Esophagus squamous epithelium (tissue), 5 donors: ENCODE results near the gene QRICH1. TPM values are rescaled to one million over a fixed set of nuclear protein-coding genes. Genes with fewer than 3 reads are reported as not detected.

ENCODE experiments used
- DNase-seq: peaks from one replicate; lab custom pipeline; 2025; lab: John Stamatoyannopoulos, UW
- H3K27ac ChIP-seq, 4 donors: fragments of 200-600 bp; sonication (generic); one replicate each; pipeline ENCODE4 v1.5.1; 2016 to 2019; ENCODE audit warnings: mild to moderate bottlenecking in 1 of 4
- H3K27me3 ChIP-seq, 4 donors: fragments of 200-600 bp; sonication (generic); 1 replicate in 3 of 4; 2 replicates in 1 of 4; pipeline versions ENCODE4 v1.5.1 to v1.6.0; 2017 to 2021; ENCODE audit warnings: antibody characterized with exemption in 1 of 4
- H3K36me3 ChIP-seq, 3 donors: fragments of 200-600 bp; sonication (generic); one replicate each; pipeline ENCODE4 v1.5.1; 2016 to 2019
- H3K4me1 ChIP-seq, 3 donors: fragments of 200-600 bp; sonication (generic); one replicate each; pipeline ENCODE4 v1.5.1; 2017 to 2019
- H3K4me3 ChIP-seq, 4 donors: fragments of 200-600 bp; sonication (generic); 1 replicate in 3 of 4; 2 replicates in 1 of 4; pipeline ENCODE4 v1.5.1; 2016 to 2019; ENCODE audit warnings: mild to moderate bottlenecking in 2 of 4, moderate library complexity in 1 of 4
- H3K9me3 ChIP-seq, 3 donors: fragments of 200-600 bp; sonication (generic); one replicate each; pipeline ENCODE4 v1.5.1; 2016 to 2019
- CTCF ChIP-seq, 6 experiments: fragments of 450-650 bp in 4 of 6; fragments of 200-600 bp in 2 of 6; sonication (generic) in 2 of 6; IDR thresholded peaks; one replicate each; pipeline ENCODE4 v1.5.1; 2016 to 2019; ENCODE audit warnings: antibody characterized with exemption in 6 of 6, mild to moderate bottlenecking in 4 of 6, moderate library complexity in 4 of 6
- POLR2A ChIP-seq, 4 donors: fragments of 450-650 bp; IDR thresholded peaks; one replicate each; pipeline ENCODE4 v1.6.1; 2017; ENCODE audit warnings: antibody characterized with exemption in 4 of 4, mild to moderate bottlenecking in 4 of 4, moderate library complexity in 3 of 4
- WGBS, 2 donors: methylation state at CpG; one replicate each; pipeline ENCODE4 v1.1.5; 2018; 5-methylcytosine and 5-hydroxymethylcytosine counted together
- intact Hi-C: fragments of 100-400 bp; cut with DNase I; formaldehyde crosslinking; loops from one replicate; pipeline ENCODE4 v1.15.0; 2022
- small RNA-seq, 4 donors: library from RNA; depleted of rRNA; stranded (forward); fragments of <200 nt; gene quantifications; one replicate each; pipeline ENCODE3, GENCODE V24; 2016
- total RNA-seq, 4 donors: library from RNA; depleted of rRNA; stranded (reverse); fragments of >200 nt; gene quantifications; one replicate each; pipeline ENCODE4 v1.1.0, GENCODE V29; 2016
- donor health status: DM: yes; HTN: yes; CAD: no.

Gene QRICH1
- total RNA-seq, 4 donors from 2014 or later: 36.8 to 85.6 (median 49.1) TPM

GRCh38 chr3:48980295-48980694 is 113.6 kb downstream of the QRICH1 start:
- Histone ChIP-seq H3K36me3 (peaks cover 30 to 100% (median 55%) of the 10 kb centered on the region in 3 donors), H3K9me3 (no peaks in the 10 kb centered on the region), H3K4me3 (no peak overlapping the region), H3K27me3 (no peaks in the 10 kb centered on the region), H3K27ac (no peak overlapping the region), H3K4me1 (peaks cover 0 to 9% (median 0%) of the 10 kb centered on the region in 3 donors)
- TF ChIP-seq POLR2A (IDR thresholded peaks at IDR 0.05): no peak
- no peak for TF ChIP-seq CTCF (IDR thresholded peaks at IDR 0.05)
- 82 to 89% methylated on average over 3 to 4 of the region's 4 CpGs for WGBS, 2 donors
- intact Hi-C loops: no loop called here
- DNase-seq: no peak

Small RNA genes lying within 50 kb of the gene (small RNA-seq; reads per million reads assigned to genes)
- gene MIR191 (4,151 to 7,939 (median 6,746) reads per million in 4 donors), gene MIR425 (29.4 to 59.0 (median 51.7) reads per million in 4 donors), gene RN7SL182P (0 reads per million in 4 donors)

Other genes with a start within 250 kb of the QRICH1 start
- gene PRKAR2A, start 246.2 kb downstream of the QRICH1 start, total RNA-seq: 10 to 100 TPM; 25.4 to 51.6 (median 35.3) TPM
- gene SLC25A20, start 195.2 kb downstream of the QRICH1 start, total RNA-seq: 10 to 100 TPM in 2 of 4 donors, 1 to 10 TPM in 2; 4.2 to 19.6 (median 11.7) TPM
- 10 to 100 TPM; 54.0 to 74.2 (median 71.3) TPM for gene ARIH2, start 175.2 kb downstream of the QRICH1 start, total RNA-seq
- 10 to 100 TPM in 3 of 4 donors, 1 to 10 TPM in 1; 5.7 to 28.1 (median 16.7) TPM for gene P4HTM, start 103.8 kb downstream of the QRICH1 start, total RNA-seq
- gene WDR6, start 86.7 kb downstream of the QRICH1 start, total RNA-seq: 10 to 100 TPM; 27.4 to 78.0 (median 37.6) TPM
- 10 to 100 TPM; 34.4 to 42.4 (median 37.1) TPM for gene DALRD3, start 75.5 kb downstream of the QRICH1 start, total RNA-seq
- 10 to 100 TPM; 50.8 to 88.1 (median 54.1) TPM for gene NDUFAF3, start 72.0 kb downstream of the QRICH1 start, total RNA-seq
- gene IMPDH2, start 64.7 kb downstream of the QRICH1 start, total RNA-seq: 100 to 1,000 TPM; 123 to 278 (median 200) TPM
- 100 to 1,000 TPM; 236 to 290 (median 265) TPM for gene QARS1, start 10.7 kb upstream of the QRICH1 start, total RNA-seq
- 10 to 100 TPM; 37.8 to 52.3 (median 40.7) TPM for gene USP19, start 26.8 kb upstream of the QRICH1 start, total RNA-seq
- gene LAMB2, start 39.0 kb upstream of the QRICH1 start, total RNA-seq: 100 to 1,000 TPM in 3 of 4 donors, 10 to 100 TPM in 1; 66.0 to 319 (median 175) TPM
- gene CCDC71, start 72.3 kb upstream of the QRICH1 start, total RNA-seq: 10 to 100 TPM; 17.0 to 31.1 (median 23.1) TPM
- 10 to 100 TPM; 18.0 to 58.6 (median 46.3) TPM for gene KLHDC8B, start 77.5 kb upstream of the QRICH1 start, total RNA-seq
- gene C3orf62, start 183.2 kb upstream of the QRICH1 start, total RNA-seq: 1 to 10 TPM; 1.8 to 3.6 (median 3.0) TPM
- gene USP4, start 246.0 kb upstream of the QRICH1 start, total RNA-seq: 10 to 100 TPM in 3 of 4 donors, 1 to 10 TPM in 1; 8.1 to 29.6 (median 19.3) TPM